ENCODE results near the gene BFSP2. TPM values are rescaled to one million over a fixed set of nuclear protein-coding genes. Genes with fewer than 3 reads are reported as not detected.

Gene BFSP2
- total RNA-seq, 1 experiment from 2014 or later: not detected

DNA sequence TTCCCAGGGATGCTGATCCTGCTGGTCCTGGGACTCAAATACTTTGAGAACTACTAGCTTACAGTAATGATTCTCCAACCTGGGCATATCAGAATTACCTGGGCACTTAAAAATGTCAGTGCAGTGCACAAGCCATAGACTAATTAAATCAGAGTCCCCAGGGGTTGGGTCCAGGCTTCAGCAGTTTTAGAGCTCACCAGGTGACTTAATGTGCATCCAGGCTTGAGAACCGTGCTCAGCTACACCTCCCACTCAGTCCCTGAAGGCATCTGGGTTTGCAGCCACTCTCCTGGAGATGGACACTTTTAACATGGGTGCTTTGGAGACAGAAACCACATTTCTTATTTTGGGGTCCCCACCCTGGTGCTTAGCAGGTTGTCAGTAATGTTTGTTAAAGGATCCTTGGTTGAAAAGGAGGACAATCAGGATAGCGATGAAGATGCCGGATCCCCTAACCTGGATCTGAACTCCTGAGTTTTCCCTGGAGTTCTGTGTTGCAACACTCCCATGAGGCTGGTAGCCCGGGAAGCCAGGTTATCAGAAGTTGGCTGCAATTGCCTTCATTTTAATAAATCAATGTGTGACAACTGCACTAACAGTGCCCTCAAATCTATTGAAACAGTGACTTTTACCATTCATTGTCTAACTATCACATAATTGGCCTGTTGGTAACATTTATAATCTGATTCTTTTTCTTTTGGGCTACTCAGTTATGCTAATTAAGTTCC is 48.1 kb downstream of the BFSP2 start:
- POLR2A ChIA-PET: no interaction called here
- peaks cover 13% of the 10 kb centered on the region for H3K36me3 Mint-ChIP-seq (ENCODE audit: insufficient read depth, unreplicated experiment)
- H3K4me3 Mint-ChIP-seq (ENCODE audit: unreplicated experiment): no peak overlapping the region
- Histone ChIP-seq H3K4me1 (peaks cover 21% of the 10 kb centered on the region), H3K4me3 (ENCODE audit: low read depth, low read length) (no peak overlapping the region), H3K27me3 (replicated peaks; ENCODE audit: control insufficient read depth, insufficient read depth, low read length) (no peaks in the 10 kb centered on the region), H3K36me3 (ENCODE audit: control insufficient read depth, insufficient read depth, low read length) (no peaks in the 10 kb centered on the region), H3K9me3 (no peaks in the 10 kb centered on the region)
- intact Hi-C loops (cut with micrococcal nuclease; ENCODE audit: unreplicated experiment): no loop called here
- TF ChIP-seq, protein P1, sequence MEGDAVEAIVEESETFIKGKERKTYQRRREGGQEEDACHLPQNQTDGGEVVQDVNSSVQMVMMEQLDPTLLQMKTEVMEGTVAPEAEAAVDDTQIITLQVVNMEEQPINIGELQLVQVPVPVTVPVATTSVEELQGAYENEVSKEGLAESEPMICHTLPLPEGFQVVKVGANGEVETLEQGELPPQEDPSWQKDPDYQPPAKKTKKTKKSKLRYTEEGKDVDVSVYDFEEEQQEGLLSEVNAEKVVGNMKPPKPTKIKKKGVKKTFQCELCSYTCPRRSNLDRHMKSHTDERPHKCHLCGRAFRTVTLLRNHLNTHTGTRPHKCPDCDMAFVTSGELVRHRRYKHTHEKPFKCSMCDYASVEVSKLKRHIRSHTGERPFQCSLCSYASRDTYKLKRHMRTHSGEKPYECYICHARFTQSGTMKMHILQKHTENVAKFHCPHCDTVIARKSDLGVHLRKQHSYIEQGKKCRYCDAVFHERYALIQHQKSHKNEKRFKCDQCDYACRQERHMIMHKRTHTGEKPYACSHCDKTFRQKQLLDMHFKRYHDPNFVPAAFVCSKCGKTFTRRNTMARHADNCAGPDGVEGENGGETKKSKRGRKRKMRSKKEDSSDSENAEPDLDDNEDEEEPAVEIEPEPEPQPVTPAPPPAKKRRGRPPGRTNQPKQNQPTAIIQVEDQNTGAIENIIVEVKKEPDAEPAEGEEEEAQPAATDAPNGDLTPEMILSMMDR (IDR thresholded peaks at IDR 0.05; ENCODE audit: insufficient read depth in 1 of 2, low read depth in 1 of 2, low read length in 1 of 2, severe bottlenecking in 1 of 2, unreplicated experiment in 1 of 2): no peak
- peaks cover 34% of the 10 kb centered on the region for H3K4me1 Mint-ChIP-seq (ENCODE audit: low read depth, unreplicated experiment)
- H3K27me3 Mint-ChIP-seq (ENCODE audit: insufficient read depth, unreplicated experiment): no peaks in the 10 kb centered on the region
- no peak overlapping the region for H3K27ac Mint-ChIP-seq (ENCODE audit: unreplicated experiment)
- DNase-seq: no peak
- H3K9me3 Mint-ChIP-seq (ENCODE audit: unreplicated experiment): no peaks in the 10 kb centered on the region
- CTCF ChIA-PET: interaction anchor here (0.7 to 1.5 kb wide), 2 partner anchors 115 to 131 kb away, joined by 3 to 4 read pairs; no protein-coding TSS in a partner anchor
- no TSS peak for BruUV-seq (replicated peaks)

DNA sequence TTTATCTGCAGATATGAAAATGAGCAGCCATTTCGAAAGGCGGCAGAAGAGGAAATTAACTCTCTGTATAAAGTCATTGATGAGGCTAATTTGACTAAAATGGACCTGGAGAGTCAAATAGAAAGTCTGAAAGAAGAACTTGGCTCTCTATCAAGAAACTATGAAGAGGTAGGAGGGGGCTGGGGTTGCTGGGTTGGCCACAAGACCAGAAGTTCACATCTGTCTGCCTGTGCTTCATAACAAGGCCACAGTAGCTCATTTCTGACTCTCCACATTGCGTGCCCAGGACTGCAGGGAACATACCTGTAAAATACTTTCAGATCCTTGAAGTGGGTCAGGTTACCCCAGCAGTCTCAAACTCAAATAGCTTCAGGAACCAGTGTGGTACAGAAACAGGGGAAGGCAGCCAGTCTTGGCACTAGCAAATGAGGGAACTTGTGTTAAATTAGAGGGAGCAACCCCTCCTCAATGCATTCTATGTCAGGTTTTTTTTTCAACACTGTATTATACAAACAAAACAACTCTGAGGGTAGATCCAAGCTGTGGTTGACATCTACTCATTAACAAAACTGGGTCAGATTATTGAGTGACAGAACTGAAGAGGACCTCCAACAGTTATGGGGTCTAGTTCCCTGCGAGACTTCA is 48.7 kb downstream of the BFSP2 start:
- CTCF ChIA-PET: interaction anchor here (0.7 kb wide), 1 partner anchor 114 kb away, joined by 3 read pairs; no protein-coding TSS in a partner anchor
- no peak overlapping the region for H3K27ac Mint-ChIP-seq (ENCODE audit: unreplicated experiment)
- H3K4me3 Mint-ChIP-seq (ENCODE audit: unreplicated experiment): no peak overlapping the region
- Histone ChIP-seq H3K4me3 (ENCODE audit: low read depth, low read length) (no peak overlapping the region), H3K9me3 (no peaks in the 10 kb centered on the region), H3K4me1 (peaks cover 27% of the 10 kb centered on the region), H3K27me3 (replicated peaks; ENCODE audit: control insufficient read depth, insufficient read depth, low read length) (no peaks in the 10 kb centered on the region), H3K36me3 (ENCODE audit: control insufficient read depth, insufficient read depth, low read length) (no peaks in the 10 kb centered on the region)
- TF ChIP-seq, protein P1 (IDR thresholded peaks at IDR 0.05; ENCODE audit: insufficient read depth in 1 of 2, low read depth in 1 of 2, low read length in 1 of 2, severe bottlenecking in 1 of 2, unreplicated experiment in 1 of 2): no peak
- DNase-seq: no peak
- H3K4me1 Mint-ChIP-seq (ENCODE audit: low read depth, unreplicated experiment): peaks cover 34% of the 10 kb centered on the region
- no TSS peak for BruUV-seq (replicated peaks)
- H3K36me3 Mint-ChIP-seq (ENCODE audit: insufficient read depth, unreplicated experiment): peaks cover 20% of the 10 kb centered on the region
- no peaks in the 10 kb centered on the region for H3K27me3 Mint-ChIP-seq (ENCODE audit: insufficient read depth, unreplicated experiment)
- intact Hi-C loops (cut with micrococcal nuclease; ENCODE audit: unreplicated experiment): no loop called here
- POLR2A ChIA-PET: no interaction called here
- H3K9me3 Mint-ChIP-seq (ENCODE audit: unreplicated experiment): no peaks in the 10 kb centered on the region

DNA sequence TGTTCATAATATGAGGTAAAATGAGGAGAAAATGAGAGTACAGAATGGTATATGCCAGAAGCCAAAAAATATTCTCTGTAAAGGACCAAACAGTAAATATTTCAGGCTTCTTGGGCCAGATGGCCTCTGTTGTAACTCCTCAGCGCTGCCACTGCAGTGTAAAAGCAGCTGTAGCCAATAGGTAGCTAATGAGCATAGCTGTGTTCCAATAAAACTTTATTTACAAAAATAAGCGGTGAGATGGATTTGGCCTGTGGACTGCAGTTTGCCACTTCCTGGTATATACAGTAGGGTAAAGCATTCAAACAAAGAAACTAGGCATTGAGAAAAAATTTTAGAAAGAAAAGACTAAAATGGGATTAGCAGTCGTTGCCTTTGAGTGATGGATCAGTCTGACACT is 51.5 kb downstream of the BFSP2 start:
- H3K4me3 Mint-ChIP-seq (ENCODE audit: unreplicated experiment): no peak overlapping the region
- H3K36me3 ChIP-seq (ENCODE audit: control insufficient read depth, insufficient read depth, low read length): no peaks in the 10 kb centered on the region
- CTCF ChIA-PET: interaction anchor here (1.4 kb wide), 1 partner anchor 127 kb away, joined by 5 read pairs; no protein-coding TSS in a partner anchor
- H3K4me1 ChIP-seq: peaks cover 49% of the 10 kb centered on the region
- no peaks in the 10 kb centered on the region for H3K27me3 Mint-ChIP-seq (ENCODE audit: insufficient read depth, unreplicated experiment)
- H3K4me1 Mint-ChIP-seq (ENCODE audit: low read depth, unreplicated experiment): peaks cover 48% of the 10 kb centered on the region
- POLR2A ChIA-PET: no interaction called here
- DNase-seq: no peak
- H3K27me3 ChIP-seq (replicated peaks; ENCODE audit: control insufficient read depth, insufficient read depth, low read length): no peaks in the 10 kb centered on the region
- H3K4me3 ChIP-seq (ENCODE audit: low read depth, low read length): no peak overlapping the region
- no peaks in the 10 kb centered on the region for H3K9me3 ChIP-seq
- no peak overlapping the region for H3K27ac Mint-ChIP-seq (ENCODE audit: unreplicated experiment)
- TF ChIP-seq, protein P1 (IDR thresholded peaks at IDR 0.05; ENCODE audit: insufficient read depth in 1 of 2, low read depth in 1 of 2, low read length in 1 of 2, severe bottlenecking in 1 of 2, unreplicated experiment in 1 of 2): no peak
- intact Hi-C loops (cut with micrococcal nuclease; ENCODE audit: unreplicated experiment): no loop called here
- no TSS peak for BruUV-seq (replicated peaks)
- no peaks in the 10 kb centered on the region for H3K9me3 Mint-ChIP-seq (ENCODE audit: unreplicated experiment)
- peaks cover 20% of the 10 kb centered on the region for H3K36me3 Mint-ChIP-seq (ENCODE audit: insufficient read depth, unreplicated experiment)

Measured in Caco-2 (cell line).